ENCODE measurements around the gene TIMP2.

- TF ChIP-seq FOXA1 (IDR thresholded peaks at IDR 0.05) (peak; percentile 9), SP1 (IDR thresholded peaks at IDR 0.05) (peak; percentile 80), ZBTB33 (IDR thresholded peaks at IDR 0.05) (no peak), RAD21 (IDR thresholded peaks at IDR 0.05) (peak in 1 of 2 donors; percentile 20), GABPA (IDR thresholded peaks at IDR 0.05 in 1 of 2, conservative IDR thresholded peaks at IDR 0.05 in 1 of 2) (peak; percentile 34 to 87), TAF1 (conservative IDR thresholded peaks at IDR 0.05) (peak; percentile 77), YY1 (IDR thresholded peaks at IDR 0.05) (peak; percentile 64), ATF3 (IDR thresholded peaks at IDR 0.05) (peak; percentile 47), JUND (IDR thresholded peaks at IDR 0.05) (peak; percentile 52 to 73), HNF4A (conservative IDR thresholded peaks at IDR 0.05) (peak in 1 of 2 donors; percentile 12)
- TF ChIP-seq, protein P1, sequence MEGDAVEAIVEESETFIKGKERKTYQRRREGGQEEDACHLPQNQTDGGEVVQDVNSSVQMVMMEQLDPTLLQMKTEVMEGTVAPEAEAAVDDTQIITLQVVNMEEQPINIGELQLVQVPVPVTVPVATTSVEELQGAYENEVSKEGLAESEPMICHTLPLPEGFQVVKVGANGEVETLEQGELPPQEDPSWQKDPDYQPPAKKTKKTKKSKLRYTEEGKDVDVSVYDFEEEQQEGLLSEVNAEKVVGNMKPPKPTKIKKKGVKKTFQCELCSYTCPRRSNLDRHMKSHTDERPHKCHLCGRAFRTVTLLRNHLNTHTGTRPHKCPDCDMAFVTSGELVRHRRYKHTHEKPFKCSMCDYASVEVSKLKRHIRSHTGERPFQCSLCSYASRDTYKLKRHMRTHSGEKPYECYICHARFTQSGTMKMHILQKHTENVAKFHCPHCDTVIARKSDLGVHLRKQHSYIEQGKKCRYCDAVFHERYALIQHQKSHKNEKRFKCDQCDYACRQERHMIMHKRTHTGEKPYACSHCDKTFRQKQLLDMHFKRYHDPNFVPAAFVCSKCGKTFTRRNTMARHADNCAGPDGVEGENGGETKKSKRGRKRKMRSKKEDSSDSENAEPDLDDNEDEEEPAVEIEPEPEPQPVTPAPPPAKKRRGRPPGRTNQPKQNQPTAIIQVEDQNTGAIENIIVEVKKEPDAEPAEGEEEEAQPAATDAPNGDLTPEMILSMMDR (IDR thresholded peaks at IDR 0.05; ENCODE audit: low read depth, low read length, missing input control) = no peak
- TF ChIP-seq, protein P2, sequence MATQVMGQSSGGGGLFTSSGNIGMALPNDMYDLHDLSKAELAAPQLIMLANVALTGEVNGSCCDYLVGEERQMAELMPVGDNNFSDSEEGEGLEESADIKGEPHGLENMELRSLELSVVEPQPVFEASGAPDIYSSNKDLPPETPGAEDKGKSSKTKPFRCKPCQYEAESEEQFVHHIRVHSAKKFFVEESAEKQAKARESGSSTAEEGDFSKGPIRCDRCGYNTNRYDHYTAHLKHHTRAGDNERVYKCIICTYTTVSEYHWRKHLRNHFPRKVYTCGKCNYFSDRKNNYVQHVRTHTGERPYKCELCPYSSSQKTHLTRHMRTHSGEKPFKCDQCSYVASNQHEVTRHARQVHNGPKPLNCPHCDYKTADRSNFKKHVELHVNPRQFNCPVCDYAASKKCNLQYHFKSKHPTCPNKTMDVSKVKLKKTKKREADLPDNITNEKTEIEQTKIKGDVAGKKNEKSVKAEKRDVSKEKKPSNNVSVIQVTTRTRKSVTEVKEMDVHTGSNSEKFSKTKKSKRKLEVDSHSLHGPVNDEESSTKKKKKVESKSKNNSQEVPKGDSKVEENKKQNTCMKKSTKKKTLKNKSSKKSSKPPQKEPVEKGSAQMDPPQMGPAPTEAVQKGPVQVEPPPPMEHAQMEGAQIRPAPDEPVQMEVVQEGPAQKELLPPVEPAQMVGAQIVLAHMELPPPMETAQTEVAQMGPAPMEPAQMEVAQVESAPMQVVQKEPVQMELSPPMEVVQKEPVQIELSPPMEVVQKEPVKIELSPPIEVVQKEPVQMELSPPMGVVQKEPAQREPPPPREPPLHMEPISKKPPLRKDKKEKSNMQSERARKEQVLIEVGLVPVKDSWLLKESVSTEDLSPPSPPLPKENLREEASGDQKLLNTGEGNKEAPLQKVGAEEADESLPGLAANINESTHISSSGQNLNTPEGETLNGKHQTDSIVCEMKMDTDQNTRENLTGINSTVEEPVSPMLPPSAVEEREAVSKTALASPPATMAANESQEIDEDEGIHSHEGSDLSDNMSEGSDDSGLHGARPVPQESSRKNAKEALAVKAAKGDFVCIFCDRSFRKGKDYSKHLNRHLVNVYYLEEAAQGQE (IDR thresholded peaks at IDR 0.05) = peak; percentile 90
These were observed 84.2 kb downstream of the TIMP2 start, which contains the start of gene USP36 for GRCh38 chr17:78840780-78841611.
